Epithelial cell of prostate (primary cell): ENCODE data around the gene LXN.

ENCODE experiments used
- DNase-seq: peaks from one replicate; pipeline ENCODE4 v3.0.0-alpha.2; 2011; ENCODE audit warnings: low read depth, low spot score
- H3K27ac ChIP-seq: fragments of 450-650 bp; 2 replicates; pipeline ENCODE4 v1.5.1; 2017; ENCODE audit warnings: mild to moderate bottlenecking

Gene LXN

DNA sequence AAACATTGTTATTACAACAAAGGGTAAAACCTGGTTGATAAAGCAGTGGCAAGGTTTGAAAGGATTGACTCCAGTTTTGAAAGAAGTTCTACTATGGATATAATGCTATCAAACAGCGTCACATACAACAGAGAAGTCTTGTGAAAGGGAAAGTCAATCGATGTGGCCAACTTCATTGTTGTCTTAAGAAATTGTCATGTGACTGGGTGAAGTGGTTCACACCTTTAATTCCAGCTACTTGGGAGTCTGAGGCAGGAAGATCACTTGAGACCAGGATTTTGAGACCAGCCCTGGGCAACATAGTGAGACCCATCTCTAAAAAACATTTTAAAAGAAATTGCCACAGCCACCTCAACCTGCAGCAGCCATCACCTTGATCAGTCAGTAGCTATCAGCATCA lies 6.2 kb upstream of the LXN start:
- DNase-seq: no peak
- H3K27ac ChIP-seq: no peak overlapping the region

DNA sequence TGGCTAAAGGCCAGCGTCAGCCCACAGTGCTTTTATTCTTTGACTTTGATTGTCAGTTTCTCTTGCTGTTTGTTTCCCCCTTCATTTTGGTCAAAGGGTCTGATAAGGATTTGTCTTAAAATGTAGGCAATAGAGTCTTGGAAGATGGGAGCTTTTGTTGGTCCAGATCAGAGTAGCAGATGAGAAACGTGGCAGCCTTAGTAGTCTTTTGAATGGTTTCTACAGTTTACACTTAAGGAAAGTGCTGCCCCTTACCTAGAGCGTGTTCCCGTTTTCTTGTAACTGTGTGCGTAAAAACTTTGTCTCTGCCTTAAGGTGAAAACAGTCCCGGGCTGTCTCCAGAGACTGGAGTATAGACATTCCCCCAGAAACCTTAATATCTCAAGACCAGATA lies 630 bp downstream of the LXN start:
- H3K27ac ChIP-seq: peak overlapping the region; percentile 37

DNA sequence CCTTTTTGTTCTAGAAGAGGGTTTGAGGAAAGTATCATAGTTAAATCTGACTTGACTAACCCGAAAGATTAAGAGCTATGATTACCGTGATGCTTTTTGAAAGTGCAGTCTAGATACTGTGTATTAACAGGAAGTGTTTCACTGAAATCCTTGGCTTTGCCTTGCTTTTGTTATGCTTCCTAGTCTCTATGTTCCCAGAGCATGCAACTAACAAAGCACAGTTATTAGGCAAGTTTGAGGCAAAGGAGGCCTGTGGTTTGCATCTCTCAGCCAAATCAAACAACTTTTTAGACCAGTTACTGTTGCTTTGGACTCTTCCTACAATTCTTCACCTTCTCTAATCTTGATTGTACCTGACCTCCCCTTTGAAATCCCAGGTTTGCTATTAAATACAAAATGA lies 3.9 kb downstream of the LXN start:
- H3K27ac ChIP-seq: no peak overlapping the region
- no peak for DNase-seq

More for the DNA sequence above, 630 bp downstream of the LXN start:
- DNase-seq: no peak

DNA sequence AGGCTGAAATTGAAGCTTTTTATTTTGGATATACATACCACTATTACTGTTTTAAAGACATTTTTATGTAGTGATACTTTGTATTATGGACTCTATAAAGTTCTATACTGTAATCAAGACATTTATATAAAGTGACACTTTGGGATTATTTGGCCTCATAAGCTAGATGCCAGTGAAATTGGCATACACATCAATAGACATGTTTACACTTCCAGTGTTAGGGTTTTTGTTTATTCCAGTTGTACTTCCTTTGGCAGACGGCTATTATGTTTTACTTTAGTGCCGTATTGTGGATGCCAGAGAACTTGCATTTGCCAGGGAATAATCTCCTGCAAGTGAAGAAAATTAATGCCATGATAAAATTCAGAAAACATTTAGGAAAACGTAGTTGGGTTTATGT lies 6.0 kb downstream of the LXN start:
- DNase-seq: no peak
- no peak overlapping the region for H3K27ac ChIP-seq

DNA sequence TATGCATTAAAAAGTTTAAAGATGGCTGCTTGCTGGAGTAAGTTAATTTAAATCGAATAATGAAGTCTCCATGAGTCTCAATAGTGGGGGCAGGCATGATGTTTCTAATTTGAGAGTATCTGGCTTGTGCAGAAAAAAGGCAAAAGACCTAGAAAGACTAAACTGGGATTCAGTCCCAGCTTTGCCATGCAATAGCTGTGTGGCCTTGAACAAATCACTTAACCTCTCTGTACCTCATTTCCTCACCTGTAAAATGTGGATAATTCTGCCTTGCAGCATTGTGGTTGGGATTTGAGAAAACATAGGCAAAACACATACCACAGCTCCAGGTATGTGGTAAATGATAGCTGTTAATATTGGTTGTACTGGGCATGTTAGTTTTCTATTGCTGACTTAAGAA lies 8.6 kb downstream of the LXN start:
- no peak for DNase-seq
- H3K27ac ChIP-seq: no peak overlapping the region

DNA sequence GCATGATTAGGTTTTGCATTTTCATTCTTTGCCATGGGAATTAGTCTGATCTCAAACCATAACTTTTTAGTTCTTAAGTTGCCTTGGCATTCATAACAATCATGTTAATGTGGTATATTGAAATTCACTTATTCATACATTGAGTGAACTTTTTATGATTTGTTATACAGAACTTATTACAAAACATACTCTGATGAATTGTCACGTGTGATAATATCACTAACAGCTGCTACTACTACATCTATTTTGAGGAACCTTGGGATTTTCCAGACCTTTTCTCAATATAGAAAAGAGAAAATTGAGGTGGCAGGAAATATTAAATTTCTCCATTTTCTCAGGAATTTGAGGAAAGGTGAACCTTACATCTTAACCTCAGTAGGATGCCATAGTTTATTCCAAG lies 9.2 kb downstream of the LXN start:
- H3K27ac ChIP-seq: no peak overlapping the region
- DNase-seq: no peak

DNA sequence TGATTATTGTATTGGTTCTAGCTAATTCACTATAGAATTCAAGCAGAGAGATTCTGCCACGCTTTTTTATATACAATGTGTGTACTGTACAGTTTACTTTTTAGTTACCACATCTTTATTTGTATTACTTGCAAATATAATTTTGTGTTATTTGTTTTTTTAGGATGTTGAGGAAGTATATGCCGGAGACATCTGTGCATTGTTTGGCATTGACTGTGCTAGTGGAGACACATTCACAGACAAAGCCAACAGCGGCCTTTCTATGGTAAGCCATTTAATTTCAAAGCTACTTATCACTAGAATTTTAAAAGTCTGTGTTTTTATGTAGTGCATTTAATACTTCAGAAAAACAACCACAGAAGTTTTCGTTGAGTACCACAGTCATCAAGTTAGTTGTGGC lies 11.7 kb downstream of the LXN start:
- H3K27ac ChIP-seq: no peak overlapping the region
- no peak for DNase-seq

DNA sequence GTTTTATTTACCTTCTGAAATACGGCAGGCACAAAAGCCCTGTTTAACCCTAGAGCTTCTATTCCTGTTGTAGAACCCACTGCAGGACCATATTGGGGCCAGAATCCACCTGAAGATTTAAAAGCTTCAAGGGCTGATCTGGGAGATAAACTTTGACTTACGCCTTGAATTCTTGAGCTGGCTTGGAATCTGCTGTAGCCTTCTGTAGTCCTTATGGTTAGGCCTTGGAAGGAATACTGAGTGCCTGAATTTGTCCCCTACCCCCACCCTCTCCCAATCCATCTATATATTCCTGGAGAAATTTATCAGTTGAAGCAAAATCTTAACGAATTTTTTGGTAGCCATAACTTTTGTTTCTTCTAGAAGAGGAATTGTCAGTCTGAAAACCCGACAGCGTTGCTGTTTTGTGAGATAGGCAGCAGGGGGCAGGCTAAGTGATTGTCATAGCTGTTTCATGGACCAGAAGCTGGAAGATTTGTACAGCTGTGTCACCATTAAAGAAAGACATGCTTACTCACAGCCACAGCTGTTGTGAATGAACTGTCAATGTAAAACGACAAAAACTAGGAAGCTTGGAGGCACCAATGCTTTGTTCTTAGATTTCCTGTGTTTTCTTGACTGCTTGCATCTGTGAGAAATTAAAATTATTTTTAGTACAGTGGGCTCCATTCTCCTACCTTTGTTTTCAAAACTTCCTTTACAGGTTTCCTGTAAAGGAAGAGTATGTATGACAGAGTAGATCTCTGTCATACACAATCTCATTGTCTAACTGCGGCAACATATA lies 12.8 kb downstream of the LXN start:
- H3K27ac ChIP-seq: no peak overlapping the region

DNA sequence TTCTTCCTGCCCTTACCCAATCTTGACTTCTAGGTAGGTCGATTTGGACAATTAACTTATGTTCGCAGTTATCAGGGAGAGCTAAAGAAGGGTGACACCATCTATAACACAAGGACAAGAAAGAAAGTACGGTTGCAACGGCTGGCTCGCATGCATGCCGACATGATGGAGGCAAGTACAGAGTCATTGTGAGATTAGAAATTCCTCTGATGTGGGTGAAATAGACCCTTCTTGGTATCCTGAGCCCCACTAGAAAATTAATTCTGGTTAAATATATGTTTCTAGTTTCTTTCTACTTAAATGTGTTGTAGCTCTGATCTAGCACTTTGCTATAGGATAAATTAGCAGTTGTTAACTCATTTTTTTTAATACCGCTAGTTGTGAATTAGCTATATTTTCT lies 13.6 kb downstream of the LXN start:
- no peak for DNase-seq
- no peak overlapping the region for H3K27ac ChIP-seq

More for the DNA sequence above, 12.8 kb downstream of the LXN start:
- DNase-seq: peak; percentile 14

DNA sequence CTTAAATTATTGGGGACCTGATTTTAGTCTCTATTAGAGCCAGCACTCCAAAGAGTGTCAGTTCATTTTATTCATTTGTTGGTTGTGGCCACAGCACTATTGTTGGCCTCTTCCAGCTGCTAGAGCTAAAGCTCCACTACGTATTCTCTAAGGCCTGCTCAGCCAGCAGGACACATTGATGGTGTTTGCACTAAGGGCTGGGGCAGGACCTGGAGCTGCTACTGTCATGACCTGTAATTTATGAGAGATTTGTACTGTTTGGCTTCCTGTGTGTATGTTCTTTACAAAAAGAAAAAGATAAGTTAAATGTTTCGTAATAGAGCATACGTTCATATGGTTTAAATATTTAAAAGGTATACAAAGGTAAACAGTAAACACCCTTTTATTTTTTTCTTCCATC lies 20.0 kb downstream of the LXN start:
- no peak overlapping the region for H3K27ac ChIP-seq
- no peak for DNase-seq

DNA sequence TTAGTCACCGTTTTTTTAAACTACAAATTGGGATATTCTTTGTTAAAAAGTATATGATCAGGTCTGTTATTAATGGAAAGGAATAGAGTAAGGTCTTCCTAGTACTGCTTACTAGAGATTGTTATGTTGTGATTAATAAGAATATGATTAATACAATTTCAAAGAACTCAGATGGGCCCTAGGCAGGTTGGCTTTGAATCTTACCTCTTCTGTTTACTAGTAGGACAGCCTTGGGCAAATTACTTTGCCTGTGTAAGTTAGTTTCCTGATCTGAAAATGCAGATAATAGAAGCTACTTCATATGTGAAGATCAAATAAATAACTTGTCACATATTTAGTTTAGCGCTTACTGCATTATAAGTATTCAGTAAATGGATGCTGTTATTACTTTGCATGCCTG lies 21.3 kb downstream of the LXN start:
- H3K27ac ChIP-seq: no peak overlapping the region
- DNase-seq: no peak

DNA sequence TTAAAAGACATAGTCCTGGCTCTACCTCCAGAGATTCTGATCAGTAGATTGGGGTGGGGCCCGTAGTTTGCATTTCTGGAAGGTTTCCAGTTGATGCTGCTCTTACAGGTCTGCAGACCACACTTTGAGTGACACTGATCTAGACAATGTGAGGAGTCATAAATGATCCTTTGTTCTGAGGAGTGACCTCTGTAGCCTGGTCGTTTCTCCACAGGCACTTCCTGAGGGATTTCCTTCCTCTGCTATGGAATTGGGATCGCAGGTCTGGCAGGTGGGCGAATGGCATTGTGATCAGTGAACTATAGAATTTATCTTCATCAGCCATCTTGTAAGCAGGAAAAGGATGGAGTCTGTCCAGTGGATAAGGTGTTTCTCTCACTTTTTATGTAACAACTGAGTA lies 22.7 kb downstream of the LXN start:
- no peak overlapping the region for H3K27ac ChIP-seq
- DNase-seq: no peak

DNA sequence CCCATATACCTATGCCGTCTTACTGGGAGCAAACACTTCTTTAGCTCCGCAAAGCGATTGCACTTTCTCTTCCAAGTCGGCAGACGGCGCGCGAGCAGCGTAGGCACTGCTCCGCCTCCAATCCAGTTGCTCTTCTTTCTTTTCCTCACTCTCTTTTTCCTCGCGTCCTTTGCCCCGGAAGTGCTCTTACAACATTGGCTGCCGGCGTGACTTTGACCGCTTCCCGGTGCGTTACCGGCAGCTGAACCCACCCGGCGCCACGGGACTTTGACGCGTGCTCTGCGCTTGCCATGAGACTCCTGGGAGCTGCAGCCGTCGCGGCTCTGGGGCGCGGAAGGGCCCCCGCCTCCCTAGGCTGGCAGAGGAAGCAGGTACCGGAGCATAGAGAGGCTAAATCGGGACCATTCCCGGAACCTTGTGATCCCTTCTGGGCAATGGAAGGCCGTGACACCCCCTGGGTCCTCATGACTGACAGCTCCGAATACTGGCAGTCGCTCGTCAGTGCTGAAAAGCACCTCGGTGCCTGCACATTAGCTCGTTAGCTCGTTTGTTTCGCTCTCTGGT lies 28.0 kb downstream of the LXN start, which contains the start of gene GFM1:
Gene GFM1, plus strand, starts transcription at position 183 of the 564 bp plus-strand sequence. Its CDS starts 108 bp downstream, at position 291.
- DNase-seq: peak; percentile 85
- peak within 1 kb of the TSS; percentile 71 for H3K27ac ChIP-seq

DNA sequence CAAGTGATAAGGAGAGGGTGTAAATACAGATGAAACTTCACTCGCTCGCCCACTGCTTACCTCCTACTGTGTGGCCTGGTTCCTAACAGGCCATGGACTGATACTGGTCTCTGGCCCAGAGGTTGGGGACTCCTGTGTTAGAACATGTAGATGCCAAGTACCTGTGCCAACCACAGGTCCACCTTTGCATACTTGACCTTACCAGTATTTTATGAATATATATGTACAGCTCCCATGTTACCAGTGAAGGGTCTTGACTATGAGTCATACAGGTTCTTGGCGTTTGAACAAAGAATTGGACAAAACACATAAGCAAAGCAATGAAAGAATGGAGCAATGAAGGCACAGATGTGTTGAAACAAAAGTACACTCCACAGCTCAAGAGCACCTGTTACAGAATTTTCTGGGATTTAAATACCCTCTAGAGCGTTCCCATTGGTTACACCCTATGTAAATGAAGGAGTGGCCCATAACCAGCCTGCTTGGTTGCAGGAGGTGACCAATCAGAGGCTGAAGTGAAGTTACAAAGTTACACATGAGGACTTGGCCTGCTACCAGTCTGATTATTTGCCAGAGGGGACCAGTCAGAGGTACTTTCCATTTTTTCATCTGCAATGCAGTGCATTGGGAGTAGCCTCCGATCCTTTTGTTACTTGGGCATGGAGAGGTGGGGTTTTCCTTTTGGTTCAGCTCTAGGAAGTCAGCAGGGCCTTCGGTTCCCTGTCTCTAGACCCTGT lies 29.8 kb downstream of the LXN start:
- no peak for DNase-seq
- H3K27ac ChIP-seq: no peak overlapping the region

DNA sequence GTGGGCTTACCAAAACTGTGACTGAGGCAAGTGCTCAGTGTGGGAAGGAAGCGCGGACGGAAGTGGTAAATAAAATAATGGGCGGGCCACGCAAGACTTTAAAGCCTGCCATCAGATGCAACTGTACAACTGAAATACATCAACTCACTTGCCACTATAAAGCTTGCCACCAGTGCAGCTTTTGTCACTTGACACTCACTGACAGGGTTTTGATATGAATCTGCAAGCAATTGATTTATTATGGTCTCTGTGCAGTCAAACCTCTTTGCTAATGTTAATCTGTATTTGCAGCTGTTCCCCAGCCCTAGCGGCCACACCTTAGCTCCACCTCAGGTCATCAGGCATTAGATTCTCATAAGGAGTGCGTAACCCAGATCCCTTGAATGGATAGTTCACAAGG lies 30.4 kb downstream of the LXN start:
- H3K27ac ChIP-seq: no peak overlapping the region

DNA sequence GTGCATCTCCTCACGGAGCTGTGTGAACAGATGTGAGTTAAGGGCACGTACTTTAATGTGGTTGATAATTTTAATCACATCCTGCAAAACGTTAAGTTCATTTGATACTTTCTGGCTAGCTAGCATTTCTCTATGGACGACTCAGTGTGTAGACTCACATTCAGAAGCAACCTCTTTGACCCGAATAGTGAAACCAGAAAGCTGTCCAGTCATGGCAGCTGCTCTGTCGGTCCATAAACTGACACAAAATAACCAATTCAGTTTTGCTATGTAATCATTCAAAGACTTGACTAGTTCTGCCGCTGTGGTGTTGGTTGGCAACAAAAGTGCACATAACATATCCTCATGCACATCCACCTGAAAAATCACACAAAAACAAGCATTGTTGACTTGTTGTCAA lies 31.8 kb downstream of the LXN start:
- no peak for DNase-seq
- no peak overlapping the region for H3K27ac ChIP-seq

More for the DNA sequence above, 30.4 kb downstream of the LXN start:
- no peak for DNase-seq

DNA sequence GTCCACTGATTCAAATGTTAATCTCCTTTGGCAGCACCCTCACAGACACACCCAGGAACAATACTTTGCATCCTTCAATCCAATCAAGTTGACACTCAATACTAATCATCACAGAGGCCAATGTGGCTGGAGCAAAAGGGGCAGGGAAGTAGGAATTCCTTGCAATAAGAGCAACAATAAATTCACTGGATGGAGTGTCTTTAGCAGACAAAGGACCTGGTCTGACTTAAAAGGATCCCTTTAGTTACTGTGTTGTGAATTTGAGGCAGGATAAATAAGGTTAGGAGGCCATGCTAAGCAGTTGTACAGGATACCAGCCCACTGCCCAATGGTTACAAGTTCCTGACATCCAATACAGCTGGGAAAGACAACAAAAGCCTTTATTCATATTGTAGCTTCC lies 40.5 kb downstream of the LXN start:
- no peak for DNase-seq
- H3K27ac ChIP-seq: no peak overlapping the region

DNA sequence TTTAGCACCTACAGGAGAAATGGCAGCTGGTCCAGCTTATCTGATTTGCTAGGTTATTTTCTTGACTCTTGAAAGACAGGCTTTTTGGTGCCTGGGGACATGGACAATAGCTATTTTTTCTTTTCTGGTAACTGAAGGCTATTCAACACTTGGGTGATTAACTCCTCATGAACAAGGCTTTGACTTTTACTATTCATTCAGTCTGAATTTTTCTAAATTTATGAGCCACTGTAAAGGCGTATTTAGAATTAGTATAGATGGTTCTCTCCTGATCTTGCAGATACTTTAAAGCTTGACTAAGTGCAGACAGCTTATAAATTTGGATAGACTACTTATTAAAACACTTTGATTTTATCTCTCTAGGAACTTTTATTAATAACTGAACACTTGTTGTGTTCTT lies 46.6 kb downstream of the LXN start:
- H3K27ac ChIP-seq: no peak overlapping the region
- DNase-seq: no peak

DNA sequence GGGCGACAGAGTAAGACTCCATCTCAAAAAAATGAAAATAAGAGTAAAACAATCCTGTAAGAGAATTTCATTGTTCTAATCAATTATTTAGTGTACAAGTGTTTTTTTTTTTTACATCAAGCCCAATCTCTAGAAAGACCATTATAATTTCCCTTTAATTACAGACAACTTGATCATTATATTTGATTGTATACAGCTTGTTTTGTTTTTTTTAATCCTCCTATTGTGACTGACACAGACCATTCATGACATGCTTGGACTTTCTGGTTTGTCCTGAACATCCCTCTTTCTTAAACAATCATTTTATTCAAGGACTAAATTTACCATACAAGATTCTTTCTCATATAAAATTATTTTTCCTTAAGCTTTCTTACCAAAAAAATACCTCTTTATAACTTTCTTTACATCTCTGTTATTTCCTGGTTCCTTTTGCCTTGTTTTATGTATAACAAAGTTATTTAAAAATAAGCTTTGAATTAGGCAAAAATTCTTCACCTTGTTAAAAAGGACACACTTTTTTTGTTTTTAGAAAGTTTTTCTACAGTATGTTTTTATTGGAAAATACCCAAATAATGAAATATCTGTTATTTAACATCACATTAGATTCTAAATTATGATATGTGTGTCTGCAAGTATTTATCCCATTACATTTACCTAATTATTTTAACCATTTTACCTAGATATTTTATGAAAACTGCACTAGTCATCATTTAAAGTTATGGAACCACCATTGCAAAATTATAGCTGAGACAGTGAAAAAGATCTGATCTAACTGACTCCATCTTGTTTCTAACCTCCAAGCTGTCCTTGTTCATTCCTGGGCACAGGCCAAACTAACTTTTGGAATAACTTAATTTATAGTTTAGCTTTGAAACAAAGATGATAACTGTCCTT lies 54.2 kb downstream of the LXN start:
- no peak overlapping the region for H3K27ac ChIP-seq
- DNase-seq: no peak
